Measurements from ENCODE around the gene PTDSS2.
A peak's percentile ranks its signal among the peaks of the same experiment; 100 is the strongest.

Gene PTDSS2

DNA sequence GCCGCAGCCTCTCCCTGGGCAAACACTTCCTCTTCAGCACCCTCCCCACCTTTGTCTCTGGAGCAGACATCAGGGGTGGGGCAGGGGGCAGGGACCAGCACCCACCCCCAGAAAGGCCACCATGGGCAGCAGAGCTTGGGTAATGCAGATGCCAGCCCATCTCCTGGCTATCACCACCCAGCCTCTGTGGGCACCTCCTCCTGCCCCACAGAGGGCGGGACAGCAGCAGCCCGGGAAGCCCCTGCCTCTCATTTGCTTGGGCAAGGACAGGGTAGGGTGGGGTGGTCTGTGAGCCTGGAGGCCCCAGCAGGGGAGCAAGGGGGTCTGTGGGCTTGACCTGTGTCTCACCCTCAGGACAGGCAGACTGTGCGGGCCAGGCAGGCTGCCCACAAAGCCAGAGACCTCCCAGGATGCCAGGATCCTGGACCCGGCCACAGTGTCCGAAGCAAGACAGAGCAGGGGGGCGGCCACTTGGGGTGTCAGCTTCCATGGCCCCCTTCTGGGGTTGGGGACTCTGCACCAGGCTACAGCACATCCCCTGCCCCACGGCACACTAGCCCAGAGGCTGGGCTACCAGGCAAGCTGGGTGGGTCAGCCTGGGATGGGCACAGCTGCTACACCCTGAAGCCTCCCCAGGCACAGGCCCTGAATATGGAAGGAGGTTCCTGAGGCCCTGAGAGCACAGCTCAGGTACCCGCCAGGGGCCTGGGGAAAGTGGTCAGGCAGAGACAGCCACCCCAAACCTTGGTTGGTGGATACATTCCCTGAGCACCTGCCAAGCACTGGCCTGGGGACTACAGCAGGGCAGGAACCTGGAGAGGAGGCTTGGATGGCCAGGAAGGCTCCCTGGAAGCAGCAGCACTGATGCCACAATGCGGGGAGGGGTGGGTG is 52.5 kb downstream of the PTDSS2 start:
- no peak overlapping the region for H3K27ac ChIP-seq (ENCODE audit: poor library complexity, severe bottlenecking)
- TF ChIP-seq, protein P1, sequence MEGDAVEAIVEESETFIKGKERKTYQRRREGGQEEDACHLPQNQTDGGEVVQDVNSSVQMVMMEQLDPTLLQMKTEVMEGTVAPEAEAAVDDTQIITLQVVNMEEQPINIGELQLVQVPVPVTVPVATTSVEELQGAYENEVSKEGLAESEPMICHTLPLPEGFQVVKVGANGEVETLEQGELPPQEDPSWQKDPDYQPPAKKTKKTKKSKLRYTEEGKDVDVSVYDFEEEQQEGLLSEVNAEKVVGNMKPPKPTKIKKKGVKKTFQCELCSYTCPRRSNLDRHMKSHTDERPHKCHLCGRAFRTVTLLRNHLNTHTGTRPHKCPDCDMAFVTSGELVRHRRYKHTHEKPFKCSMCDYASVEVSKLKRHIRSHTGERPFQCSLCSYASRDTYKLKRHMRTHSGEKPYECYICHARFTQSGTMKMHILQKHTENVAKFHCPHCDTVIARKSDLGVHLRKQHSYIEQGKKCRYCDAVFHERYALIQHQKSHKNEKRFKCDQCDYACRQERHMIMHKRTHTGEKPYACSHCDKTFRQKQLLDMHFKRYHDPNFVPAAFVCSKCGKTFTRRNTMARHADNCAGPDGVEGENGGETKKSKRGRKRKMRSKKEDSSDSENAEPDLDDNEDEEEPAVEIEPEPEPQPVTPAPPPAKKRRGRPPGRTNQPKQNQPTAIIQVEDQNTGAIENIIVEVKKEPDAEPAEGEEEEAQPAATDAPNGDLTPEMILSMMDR (IDR thresholded peaks at IDR 0.05; ENCODE audit: poor library complexity, severe bottlenecking), result no peak
- H3K4me3 ChIP-seq (ENCODE audit: severe bottlenecking), result no peak overlapping the region
- H3K27me3 ChIP-seq (ENCODE audit: insufficient read depth, poor library complexity, severe bottlenecking), result no peaks in the 10 kb centered on the region
- ATAC-seq (ENCODE audit: low read depth) (no peak), DNase-seq (ENCODE audit: low spot score) (peak; percentile 60)
- peaks cover 50% of the 10 kb centered on the region for H3K36me3 ChIP-seq (ENCODE audit: low read depth)
- peaks cover 11% of the 10 kb centered on the region for H3K4me1 ChIP-seq (ENCODE audit: insufficient read depth, poor library complexity, severe bottlenecking)
- H3K9me3 ChIP-seq (ENCODE audit: severe bottlenecking), result no peaks in the 10 kb centered on the region

DNA sequence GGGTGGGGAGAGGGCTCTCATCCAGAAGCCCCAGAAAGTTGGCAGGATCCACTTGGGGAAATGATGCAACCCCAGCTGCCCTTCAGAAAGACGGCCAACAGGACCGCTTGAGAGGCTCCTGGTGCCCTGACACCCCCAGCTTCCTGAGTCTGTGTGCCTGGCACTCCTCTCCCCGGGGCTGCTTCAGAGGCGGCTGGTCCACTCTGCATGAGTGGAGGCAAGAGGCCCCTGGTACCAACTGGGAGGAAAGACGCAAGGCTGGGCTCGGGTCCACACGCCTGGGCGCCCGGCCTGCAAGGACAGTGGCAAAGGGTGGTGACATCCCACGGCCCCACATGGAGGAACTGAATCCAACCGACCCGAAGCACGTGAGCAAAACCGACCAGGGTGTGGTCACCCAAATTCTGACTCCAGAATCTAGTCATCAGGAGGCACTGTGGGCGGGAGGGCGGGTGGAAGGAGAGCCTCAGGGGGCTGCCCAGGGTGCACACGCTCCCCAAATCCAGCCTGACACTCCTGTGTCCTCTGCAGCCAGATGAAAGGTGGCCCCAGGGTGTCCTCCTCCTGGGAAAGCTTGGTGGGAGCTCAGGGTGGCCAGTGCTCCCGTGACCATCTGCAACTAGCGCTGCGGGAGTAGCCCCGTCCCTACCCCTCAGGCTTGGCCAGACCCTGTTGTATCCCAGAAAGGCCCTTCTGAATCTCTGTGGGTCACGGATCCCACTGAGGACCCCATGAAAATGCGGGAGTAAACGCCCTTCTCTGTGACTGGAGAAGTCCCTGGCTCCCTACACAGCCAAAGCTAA is 53.3 kb downstream of the PTDSS2 start:
- DNase-seq (ENCODE audit: low spot score) (no peak), ATAC-seq (ENCODE audit: low read depth) (no peak)
- H3K27me3 ChIP-seq (ENCODE audit: insufficient read depth, poor library complexity, severe bottlenecking), result no peaks in the 10 kb centered on the region
- H3K36me3 ChIP-seq (ENCODE audit: low read depth), result peaks cover 46% of the 10 kb centered on the region
- H3K9me3 ChIP-seq (ENCODE audit: severe bottlenecking), result no peaks in the 10 kb centered on the region
- TF ChIP-seq, protein P1 (IDR thresholded peaks at IDR 0.05; ENCODE audit: poor library complexity, severe bottlenecking), result no peak
- H3K4me1 ChIP-seq (ENCODE audit: insufficient read depth, poor library complexity, severe bottlenecking), result peaks cover 11% of the 10 kb centered on the region
- no peak overlapping the region for H3K4me3 ChIP-seq (ENCODE audit: severe bottlenecking)
- H3K27ac ChIP-seq (ENCODE audit: poor library complexity, severe bottlenecking), result peak overlapping the region; percentile 94

DNA sequence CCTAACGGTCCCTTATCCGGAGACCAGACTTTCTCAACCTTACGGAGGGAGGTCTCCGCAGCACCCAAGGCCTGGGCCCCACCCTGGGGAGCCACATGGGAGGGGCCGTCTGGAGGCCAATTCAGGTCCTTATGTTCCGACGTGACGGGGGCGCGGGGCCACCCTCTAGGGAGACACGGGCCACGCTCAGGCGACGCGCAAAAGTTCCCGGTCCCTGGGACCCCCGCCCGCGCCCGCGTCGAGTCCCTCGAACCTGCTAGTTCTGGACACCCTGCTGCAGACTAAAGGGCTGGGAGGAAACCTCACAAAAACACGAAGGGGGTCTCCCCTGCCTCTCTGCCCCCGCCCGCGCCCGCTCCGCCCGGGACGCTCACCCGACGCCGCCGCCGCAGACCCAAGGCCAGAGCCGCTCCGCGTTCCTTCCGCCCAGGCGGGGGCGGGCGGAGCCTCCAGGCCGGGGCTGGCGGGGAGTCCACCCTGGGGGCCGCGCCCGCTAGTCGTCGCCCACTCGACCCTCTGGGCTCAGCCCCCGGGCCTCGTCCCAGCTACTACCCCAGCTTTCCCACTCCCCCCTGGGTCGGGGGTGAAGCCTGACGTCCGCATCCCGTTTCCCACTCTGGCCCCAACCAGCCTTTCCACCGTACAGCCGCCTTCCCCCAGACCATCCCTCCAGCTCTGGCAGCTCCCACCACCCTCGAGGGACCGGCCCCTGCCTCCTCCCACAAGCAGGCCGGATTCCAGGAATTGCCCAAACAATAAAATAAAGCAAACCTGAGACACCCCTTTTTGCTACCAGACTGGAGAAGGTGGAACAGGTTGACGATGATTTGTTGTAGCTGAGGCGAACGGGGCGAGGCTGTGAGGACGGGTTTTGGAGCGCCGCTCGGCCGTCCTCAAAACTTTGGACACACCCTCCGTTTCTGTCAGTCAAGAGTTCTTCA is 54.2 kb downstream of the PTDSS2 start:
- H3K4me1 ChIP-seq (ENCODE audit: insufficient read depth, poor library complexity, severe bottlenecking), result peaks cover 11% of the 10 kb centered on the region
- peaks cover 46% of the 10 kb centered on the region for H3K36me3 ChIP-seq (ENCODE audit: low read depth)
- H3K27me3 ChIP-seq (ENCODE audit: insufficient read depth, poor library complexity, severe bottlenecking), result no peaks in the 10 kb centered on the region
- H3K4me3 ChIP-seq (ENCODE audit: severe bottlenecking), result peak overlapping the region; percentile 13
- ATAC-seq (ENCODE audit: low read depth) (no peak), DNase-seq (ENCODE audit: low spot score) (no peak)
- no peaks in the 10 kb centered on the region for H3K9me3 ChIP-seq (ENCODE audit: severe bottlenecking)
- peak overlapping the region; percentile 94 for H3K27ac ChIP-seq (ENCODE audit: poor library complexity, severe bottlenecking)
- TF ChIP-seq, protein P1 (IDR thresholded peaks at IDR 0.05; ENCODE audit: poor library complexity, severe bottlenecking), result no peak

DNA sequence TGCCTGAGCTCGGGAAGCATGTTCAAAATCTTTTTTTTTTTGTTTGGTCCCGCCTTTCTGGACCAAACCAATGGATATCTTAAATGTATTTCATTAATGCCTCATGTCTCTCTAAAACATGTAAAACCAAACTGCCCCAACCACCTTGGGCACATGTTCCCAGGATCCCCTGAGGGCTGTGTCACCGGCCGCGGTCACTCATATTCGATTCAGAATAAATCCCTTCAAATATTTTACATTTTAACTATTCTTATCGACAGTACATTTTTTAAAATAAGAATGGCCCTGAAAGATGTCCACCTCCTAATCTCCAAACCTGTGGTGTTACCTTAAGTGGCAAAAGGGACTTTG is 54.9 kb downstream of the PTDSS2 start:
- Histone ChIP-seq H3K27me3 (ENCODE audit: insufficient read depth, poor library complexity, severe bottlenecking) (no peaks in the 10 kb centered on the region), H3K4me1 (ENCODE audit: insufficient read depth, poor library complexity, severe bottlenecking) (peaks cover 11% of the 10 kb centered on the region), H3K36me3 (ENCODE audit: low read depth) (peaks cover 43% of the 10 kb centered on the region), H3K27ac (ENCODE audit: poor library complexity, severe bottlenecking) (peak overlapping the region; percentile 94), H3K9me3 (ENCODE audit: severe bottlenecking) (no peaks in the 10 kb centered on the region), H3K4me3 (ENCODE audit: severe bottlenecking) (no peak overlapping the region)
- DNase-seq (ENCODE audit: low spot score) (no peak), ATAC-seq (ENCODE audit: low read depth) (no peak)
- TF ChIP-seq, protein P1 (IDR thresholded peaks at IDR 0.05; ENCODE audit: poor library complexity, severe bottlenecking), result no peak
